Fibroblast of the aortic adventitia (primary cell): ENCODE measurements around the gene GMDS. TPM values are rescaled to one million over a fixed set of nuclear protein-coding genes. Genes with fewer than 3 reads are reported as not detected.

Source experiments
- DNase-seq: peaks from one replicate; pipeline ENCODE4 v3.0.0-alpha.2; 2010; ENCODE audit warnings: low read depth
- H3K4me3 ChIP-seq: 2 replicates; pipeline ENCODE4 v1.5.1; 2011; ENCODE audit warnings: low read depth, mild to moderate bottlenecking, control low read depth, low read length, moderate library complexity
- CTCF ChIP-seq: IDR thresholded peaks from 2 replicates; pipeline ENCODE4 v1.5.1; 2011; ENCODE audit warnings: mild to moderate bottlenecking, low read length, control low read depth, inconsistent platforms; ENCODE audit not compliant: insufficient read depth
- total RNA-seq: library from RNA; depleted of rRNA; stranded (reverse); fragments of >200 nt; gene quantifications from 2 replicates; pipeline ENCODE4 v1.2.3, GENCODE V29; 2012; ENCODE audit warnings: low replicate concordance

GMDS gene
- total RNA-seq, 1 donor, result 15.9 TPM

DNA sequence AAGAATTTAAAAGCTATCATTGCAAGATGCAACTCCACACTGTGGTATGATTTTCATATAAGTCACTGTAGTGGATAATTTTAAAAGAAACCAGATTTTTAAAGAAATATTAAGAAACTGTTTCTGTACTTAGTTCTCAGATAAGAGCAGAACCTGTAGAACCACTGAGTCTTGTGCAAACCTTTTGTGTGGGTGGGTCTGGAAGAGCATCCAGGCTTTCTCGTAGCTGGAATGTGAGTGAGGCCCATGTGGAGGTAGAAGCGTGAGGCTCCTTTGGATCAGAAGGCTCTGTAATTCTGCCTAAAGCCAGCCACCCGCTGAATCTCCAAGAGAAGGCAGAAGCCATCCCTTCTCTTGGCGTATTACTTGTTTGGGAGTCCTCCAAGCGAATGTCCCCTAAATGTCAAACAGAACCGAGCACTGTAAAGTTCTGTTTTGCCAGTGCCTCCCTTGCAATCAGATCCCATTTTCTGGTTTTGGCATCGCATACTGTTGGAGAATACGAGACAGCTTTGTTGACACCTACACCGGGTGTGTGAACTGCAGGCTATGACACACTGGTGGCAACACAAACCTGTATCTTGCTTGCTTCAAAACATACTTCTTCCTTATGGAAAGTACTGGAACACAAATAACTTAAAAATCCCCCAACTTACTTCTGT is 447.0 kb downstream of the GMDS start:
- peak; percentile 33 for DNase-seq
- no peak for TF ChIP-seq CTCF

GRCh38 chr6:1797801-1798200 is 447.6 kb downstream of the GMDS start:
- no peak overlapping the region for H3K4me3 ChIP-seq
- DNase-seq, result peak; percentile 61
- TF ChIP-seq CTCF, result no peak

More for the DNA sequence above, 447.0 kb downstream of the GMDS start:
- H3K4me3 ChIP-seq, result no peak overlapping the region

- H3K4me3 ChIP-seq, result no peak overlapping the region
- TF ChIP-seq CTCF, result no peak
- DNase-seq, result no peak
Observed at GRCh38 chr6:1796706-1797529, 448.5 kb downstream of the GMDS start.

- no peak overlapping the region for H3K4me3 ChIP-seq
- no peak for TF ChIP-seq CTCF
- no peak for DNase-seq
Observed at GRCh38 chr6:1795910-1796309, 449.5 kb downstream of the GMDS start.

- peak; percentile 28 for DNase-seq
- no peak overlapping the region for H3K4me3 ChIP-seq
- TF ChIP-seq CTCF, result peak; percentile 49
Observed at GRCh38 chr6:1792989-1793388, 452.4 kb downstream of the GMDS start.

DNA sequence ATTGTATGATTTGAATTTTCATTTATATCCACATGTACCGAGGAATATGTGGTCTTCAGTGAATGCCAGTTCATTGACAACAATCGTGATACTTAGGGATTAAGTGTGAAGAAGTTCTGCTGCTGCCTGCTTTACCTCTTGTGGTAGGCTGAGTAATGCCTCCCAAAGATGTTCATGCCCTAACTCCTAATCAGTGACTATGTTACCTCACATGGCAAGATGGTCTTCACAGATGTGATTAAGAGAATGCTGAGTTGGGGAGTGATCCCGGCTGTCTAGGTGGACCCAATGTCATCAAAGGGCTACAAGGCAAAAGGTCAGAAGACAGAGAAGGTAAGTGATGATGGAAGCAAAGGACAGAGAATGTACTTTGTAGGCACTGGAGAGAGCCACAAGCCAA is 454.7 kb downstream of the GMDS start:
- H3K4me3 ChIP-seq, result no peak overlapping the region
- no peak for DNase-seq
- no peak for TF ChIP-seq CTCF

DNA sequence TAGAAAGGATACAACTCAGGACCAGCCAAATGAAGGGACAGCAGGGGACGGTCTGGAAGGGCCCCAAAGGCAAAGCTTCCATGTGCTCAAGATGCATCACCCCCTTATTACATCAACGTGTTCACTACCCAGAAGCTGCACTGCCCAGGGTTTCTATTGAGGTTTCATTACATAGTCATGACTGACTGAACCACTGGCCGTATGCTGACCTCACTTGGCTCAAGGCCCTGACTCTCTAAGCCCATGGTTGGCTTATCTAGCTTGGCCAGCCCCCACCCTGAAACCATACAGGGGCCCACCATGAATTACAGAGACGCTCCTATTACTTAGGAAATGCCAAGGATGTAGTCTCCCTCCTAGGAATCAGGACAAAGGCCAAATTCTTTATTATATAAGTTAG is 456.3 kb downstream of the GMDS start:
- peak; percentile 76 for DNase-seq
- no peak for TF ChIP-seq CTCF
- no peak overlapping the region for H3K4me3 ChIP-seq
